T-helper 17 cell (primary cell): ENCODE results near the gene FFAR3. TPM values are rescaled to one million over a fixed set of nuclear protein-coding genes. Genes with fewer than 3 reads are reported as not detected.
A peak's percentile ranks its signal among the peaks of the same experiment; 100 is the strongest.

Experiments
- ATAC-seq: fragments of 150-1000 bp; cut with Tn5 transposase; 2 replicates; pipeline ENCODE4 v1.10.0; 2021; ENCODE audit warnings: mild to moderate bottlenecking, moderate library complexity
- DNase-seq, 3 donors: peaks; one replicate each; pipeline versions ENCODE4 v3.0.0 to v3.0.0-alpha.2; 2020 to 2021
- H3K9me3 ChIP-seq: one replicate; pipeline ENCODE4 v1.7.0; 2013; ENCODE audit warnings: low read length, mild to moderate bottlenecking; ENCODE audit not compliant: control insufficient read depth, poor library complexity, severe bottlenecking
- H3K27ac Mint-ChIP-seq: one replicate; pipeline ENCODE4 v1.8.0; 2022; ENCODE audit warnings: mild to moderate bottlenecking, moderate library complexity, mixed read lengths
- H3K27me3 Mint-ChIP-seq: one replicate; pipeline ENCODE4 v1.8.0; 2022; ENCODE audit warnings: mixed read lengths
- H3K36me3 Mint-ChIP-seq: one replicate; pipeline ENCODE4 v1.8.0; 2022; ENCODE audit warnings: low read depth, mixed read lengths
- H3K4me1 Mint-ChIP-seq: one replicate; pipeline ENCODE4 v1.8.0; 2022; ENCODE audit warnings: mild to moderate bottlenecking, mixed read lengths
- H3K4me3 Mint-ChIP-seq: one replicate; pipeline ENCODE4 v1.8.0; 2022; ENCODE audit warnings: mild to moderate bottlenecking, moderate library complexity, mixed read lengths
- total RNA-seq, 4 donors: library from RNA in 2 of 4; stranded (reverse) in 2 of 4; gene quantifications; one replicate each; pipeline ENCODE4 v1.2.3 and lab custom pipeline; 2022 to 2026

The FFAR3 gene
- total RNA-seq, 2 donors from 2014 or later: 0.70 to 0.78 TPM

DNA sequence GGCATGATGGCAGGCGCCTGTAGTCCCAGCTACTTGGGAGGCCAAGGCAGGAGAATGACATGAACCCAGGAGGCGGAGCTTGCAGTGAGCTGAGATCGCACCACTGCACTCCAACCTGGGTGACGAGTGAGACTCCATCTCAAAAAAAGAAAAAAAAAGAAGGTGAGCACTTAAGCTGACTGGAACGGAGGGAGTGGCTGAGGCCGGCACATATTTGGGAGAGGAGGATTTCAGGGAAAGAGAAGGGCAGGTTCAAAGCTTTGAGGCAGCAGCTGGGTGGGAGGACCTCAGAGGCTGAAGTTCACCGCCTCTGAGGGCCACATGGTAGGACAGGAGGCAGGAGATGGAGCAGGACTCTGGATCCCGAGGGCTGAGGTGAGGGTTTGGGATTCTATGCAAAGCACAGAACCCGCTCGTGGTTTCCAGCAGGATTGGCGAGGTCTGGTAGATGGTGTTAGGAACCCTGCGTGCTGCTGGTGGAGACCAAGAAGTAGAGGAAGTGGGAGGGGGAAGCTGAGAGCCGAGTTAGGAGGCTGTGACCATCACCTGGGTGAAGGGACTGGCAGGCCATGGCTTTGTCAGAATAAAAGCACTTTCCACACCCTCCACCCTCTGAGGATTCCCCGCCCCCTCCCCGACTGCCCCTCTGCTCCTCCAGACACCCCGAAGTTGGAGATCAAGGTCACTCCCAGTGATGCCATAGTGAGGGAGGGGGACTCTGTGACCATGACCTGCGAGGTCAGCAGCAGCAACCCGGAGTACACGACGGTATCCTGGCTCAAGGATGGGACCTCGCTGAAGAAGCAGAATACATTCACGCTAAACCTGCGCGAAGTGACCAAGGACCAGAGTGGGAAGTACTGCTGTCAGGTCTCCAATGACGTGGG lies 20.9 kb upstream of the FFAR3 start:
- DNase-seq (no peak), ATAC-seq (no peak)
- H3K4me1 Mint-ChIP-seq: peaks cover 18% of the 10 kb centered on the region
- H3K27me3 Mint-ChIP-seq: peaks cover 18% of the 10 kb centered on the region
- no peak overlapping the region for H3K4me3 Mint-ChIP-seq
- H3K27ac Mint-ChIP-seq: no peak overlapping the region
- peaks cover 2% of the 10 kb centered on the region for H3K36me3 Mint-ChIP-seq
- no peaks in the 10 kb centered on the region for H3K9me3 ChIP-seq

- DNase-seq (no peak), ATAC-seq (no peak)
- peaks cover 2% of the 10 kb centered on the region for H3K36me3 Mint-ChIP-seq
- no peak overlapping the region for H3K4me3 Mint-ChIP-seq
- H3K4me1 Mint-ChIP-seq: peaks cover 17% of the 10 kb centered on the region
- peaks cover 18% of the 10 kb centered on the region for H3K27me3 Mint-ChIP-seq
- H3K9me3 ChIP-seq: no peaks in the 10 kb centered on the region
- H3K27ac Mint-ChIP-seq: no peak overlapping the region
Measured at GRCh38 chr19:35337984-35338296, 20.3 kb upstream of the FFAR3 start.

DNA sequence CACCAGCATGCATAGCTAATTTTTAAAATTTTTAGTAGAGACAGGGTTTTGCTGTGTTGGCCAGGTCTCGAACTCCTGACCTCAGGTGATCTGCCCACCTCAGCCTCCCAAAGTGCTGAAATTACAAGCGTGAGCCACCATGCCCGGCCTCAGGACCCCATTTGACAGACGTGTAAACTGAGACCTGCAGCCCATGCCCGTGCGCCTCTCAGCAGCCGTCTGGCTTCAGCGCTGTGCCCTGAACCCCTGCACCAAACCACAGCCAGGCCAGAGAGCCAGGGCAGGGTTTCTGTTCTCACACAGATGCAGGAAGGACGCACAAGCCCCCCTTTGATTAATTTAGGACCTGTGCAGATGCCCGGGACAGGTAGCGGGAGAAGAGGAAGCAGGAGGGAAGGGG lies 17.8 kb upstream of the FFAR3 start:
- Mint-ChIP-seq H3K27me3 (peaks cover 5% of the 10 kb centered on the region), H3K36me3 (no peaks in the 10 kb centered on the region), H3K4me3 (no peak overlapping the region), H3K4me1 (peaks cover 11% of the 10 kb centered on the region), H3K27ac (no peak overlapping the region)
- no peaks in the 10 kb centered on the region for H3K9me3 ChIP-seq
- DNase-seq: no peak
- ATAC-seq: no peak

DNA sequence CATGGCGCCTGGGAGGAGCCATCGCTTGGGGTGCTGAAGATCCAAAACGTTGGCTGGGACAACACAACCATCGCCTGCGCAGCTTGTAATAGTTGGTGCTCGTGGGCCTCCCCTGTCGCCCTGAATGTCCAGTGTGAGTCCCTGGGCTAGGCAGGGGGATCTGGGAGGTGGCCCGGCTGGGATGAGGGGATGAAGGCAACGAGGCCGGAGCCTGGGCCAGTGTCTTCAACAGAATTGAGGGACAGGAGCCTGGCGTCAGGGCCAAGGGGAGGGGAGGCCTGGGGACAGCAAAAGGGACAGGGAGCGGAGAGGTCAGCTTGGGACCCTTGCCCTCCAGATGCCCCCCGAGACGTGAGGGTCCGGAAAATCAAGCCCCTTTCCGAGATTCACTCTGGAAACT lies 17.3 kb upstream of the FFAR3 start:
- no peak overlapping the region for H3K4me3 Mint-ChIP-seq
- ATAC-seq: no peak

GRCh38 chr19:35341565-35342225 lies 16.6 kb upstream of the FFAR3 start:
- no peak for ATAC-seq
- peaks cover 14% of the 10 kb centered on the region for H3K27me3 Mint-ChIP-seq
- H3K27ac Mint-ChIP-seq: peak overlapping the region; percentile 74
- peak overlapping the region; percentile 70 for H3K4me3 Mint-ChIP-seq
- peaks cover 20% of the 10 kb centered on the region for H3K4me1 Mint-ChIP-seq
- no peak for DNase-seq
- no peaks in the 10 kb centered on the region for H3K9me3 ChIP-seq
- no peaks in the 10 kb centered on the region for H3K36me3 Mint-ChIP-seq

More for the DNA sequence above, 17.3 kb upstream of the FFAR3 start:
- peaks cover 13% of the 10 kb centered on the region for H3K4me1 Mint-ChIP-seq
- H3K27ac Mint-ChIP-seq: no peak overlapping the region
- peaks cover 10% of the 10 kb centered on the region for H3K27me3 Mint-ChIP-seq
- no peak for DNase-seq
- H3K9me3 ChIP-seq: no peaks in the 10 kb centered on the region
- no peaks in the 10 kb centered on the region for H3K36me3 Mint-ChIP-seq

DNA sequence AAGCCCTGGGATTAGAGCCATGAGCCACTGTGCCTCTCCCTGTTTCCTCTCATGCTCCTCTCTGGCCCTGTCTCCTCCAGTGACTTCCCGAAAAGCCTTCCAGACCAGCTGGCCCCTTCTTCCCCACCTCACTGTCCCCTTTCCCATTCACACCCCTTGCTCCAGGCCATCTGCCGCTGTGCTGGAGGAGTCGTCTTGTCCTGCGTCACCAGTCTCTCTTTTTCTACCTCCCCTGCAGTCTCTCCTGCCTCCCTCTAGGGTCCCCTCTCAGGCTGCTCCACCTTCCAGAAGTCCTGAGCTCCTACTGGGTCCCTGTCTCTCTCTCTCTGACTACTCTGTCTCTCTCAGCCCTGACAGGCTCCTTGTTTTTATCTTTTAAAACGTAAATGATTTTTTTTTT lies 15.8 kb upstream of the FFAR3 start:
- Mint-ChIP-seq H3K27ac (peak overlapping the region; percentile 74), H3K36me3 (no peaks in the 10 kb centered on the region), H3K4me1 (peaks cover 27% of the 10 kb centered on the region), H3K4me3 (peak overlapping the region; percentile 70), H3K27me3 (peaks cover 14% of the 10 kb centered on the region)
- DNase-seq: peak in 1 of 3 donors; percentile 0
- ATAC-seq: no peak
- no peaks in the 10 kb centered on the region for H3K9me3 ChIP-seq

DNA sequence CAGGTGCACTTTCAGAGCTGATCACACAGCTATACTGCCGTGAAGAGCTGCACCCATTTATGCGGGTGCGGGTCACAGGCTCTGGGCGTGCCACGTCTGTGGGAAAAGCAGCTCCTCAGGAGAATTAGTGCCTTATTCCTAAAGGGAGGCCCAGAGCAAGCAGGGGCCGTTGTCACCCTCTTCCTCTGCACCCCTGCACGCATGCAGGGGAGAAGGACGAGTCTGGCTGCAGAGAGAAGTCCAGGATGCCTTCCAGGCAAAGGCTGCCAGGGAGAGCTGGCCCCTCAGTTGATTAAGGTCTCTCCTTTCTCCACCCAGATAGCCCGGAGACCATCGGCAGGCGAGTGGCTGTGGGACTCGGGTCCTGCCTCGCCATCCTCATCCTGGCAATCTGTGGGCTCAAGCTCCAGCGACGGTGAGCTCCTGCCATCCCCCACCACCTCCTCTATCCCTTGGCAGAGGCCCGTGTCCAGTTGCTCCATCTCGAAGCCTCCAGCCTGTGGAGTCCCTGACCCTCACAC lies 13.7 kb upstream of the FFAR3 start:
- Mint-ChIP-seq H3K4me1 (peaks cover 35% of the 10 kb centered on the region), H3K36me3 (no peaks in the 10 kb centered on the region), H3K27me3 (peaks cover 17% of the 10 kb centered on the region), H3K27ac (peak overlapping the region; percentile 94), H3K4me3 (no peak overlapping the region)
- DNase-seq (peak in 1 of 3 donors; percentile 3), ATAC-seq (no peak)
- no peaks in the 10 kb centered on the region for H3K9me3 ChIP-seq

DNA sequence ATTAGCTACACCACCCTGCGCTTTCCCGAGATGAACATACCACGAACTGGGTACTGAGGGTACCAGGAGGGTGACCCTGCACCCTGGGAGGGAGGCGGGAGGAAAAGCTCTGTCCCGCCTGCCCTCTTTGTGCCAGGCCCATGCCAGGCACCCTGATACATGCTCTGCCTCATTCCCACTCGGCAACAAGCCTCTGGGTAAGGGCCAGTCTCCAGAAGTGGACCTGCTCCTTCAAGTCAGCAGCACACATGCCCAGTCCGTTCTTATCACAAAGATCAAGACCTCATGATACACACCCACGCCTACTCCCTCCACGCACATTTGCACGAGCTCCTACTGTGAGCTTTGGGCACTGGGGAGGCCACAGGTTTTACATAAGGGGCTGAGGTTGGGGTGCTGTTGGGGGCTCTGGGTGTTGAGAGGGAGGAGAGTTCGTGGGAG lies 12.6 kb upstream of the FFAR3 start:
- DNase-seq: no peak
- H3K27ac Mint-ChIP-seq: peak overlapping the region; percentile 94
- H3K4me3 Mint-ChIP-seq: no peak overlapping the region

DNA sequence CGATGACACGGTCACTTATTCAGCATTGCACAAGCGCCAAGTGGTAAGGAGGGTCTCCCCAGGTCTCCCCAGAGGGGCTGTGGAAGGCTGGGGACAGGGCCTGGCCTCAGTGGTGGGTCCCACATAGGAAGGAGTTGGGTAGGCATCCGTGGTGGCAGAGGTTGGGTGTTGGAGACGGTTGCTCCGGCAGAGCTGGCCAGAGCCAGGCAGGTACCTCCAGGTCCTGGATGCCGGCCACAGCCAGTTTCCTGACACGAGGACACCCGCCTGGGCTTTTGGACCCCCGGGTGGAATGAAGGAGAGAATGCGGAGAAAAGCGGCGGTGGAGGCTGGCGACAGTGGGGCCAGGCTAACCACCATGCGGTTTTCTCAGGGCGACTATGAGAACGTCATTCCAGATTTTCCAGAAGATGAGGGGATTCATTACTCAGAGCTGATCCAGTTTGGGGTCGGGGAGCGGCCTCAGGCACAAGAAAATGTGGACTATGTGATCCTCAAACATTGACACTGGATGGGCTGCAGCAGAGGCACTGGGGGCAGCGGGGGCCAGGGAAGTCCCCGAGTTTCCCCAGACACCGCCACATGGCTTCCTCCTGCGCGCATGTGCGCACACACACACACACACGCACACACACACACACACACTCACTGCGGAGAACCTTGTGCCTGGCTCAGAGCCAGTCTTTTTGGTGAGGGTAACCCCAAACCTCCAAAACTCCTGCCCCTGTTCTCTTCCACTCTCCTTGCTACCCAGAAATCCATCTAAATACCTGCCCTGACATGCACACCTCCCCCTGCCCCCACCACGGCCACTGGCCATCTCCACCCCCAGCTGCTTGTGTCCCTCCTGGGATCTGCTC lies 11.8 kb upstream of the FFAR3 start:
- Mint-ChIP-seq H3K27ac (peak overlapping the region; percentile 94), H3K4me1 (peaks cover 36% of the 10 kb centered on the region), H3K27me3 (peaks cover 18% of the 10 kb centered on the region), H3K36me3 (no peaks in the 10 kb centered on the region), H3K4me3 (peak overlapping the region; percentile 79)
- DNase-seq (peak; percentile 59 to 73 (median 71)), ATAC-seq (peak; percentile 80)
- no peaks in the 10 kb centered on the region for H3K9me3 ChIP-seq

More for the DNA sequence above, 12.6 kb upstream of the FFAR3 start:
- Mint-ChIP-seq H3K4me1 (peaks cover 36% of the 10 kb centered on the region), H3K36me3 (no peaks in the 10 kb centered on the region), H3K27me3 (peaks cover 18% of the 10 kb centered on the region)
- no peaks in the 10 kb centered on the region for H3K9me3 ChIP-seq
- ATAC-seq: no peak

DNA sequence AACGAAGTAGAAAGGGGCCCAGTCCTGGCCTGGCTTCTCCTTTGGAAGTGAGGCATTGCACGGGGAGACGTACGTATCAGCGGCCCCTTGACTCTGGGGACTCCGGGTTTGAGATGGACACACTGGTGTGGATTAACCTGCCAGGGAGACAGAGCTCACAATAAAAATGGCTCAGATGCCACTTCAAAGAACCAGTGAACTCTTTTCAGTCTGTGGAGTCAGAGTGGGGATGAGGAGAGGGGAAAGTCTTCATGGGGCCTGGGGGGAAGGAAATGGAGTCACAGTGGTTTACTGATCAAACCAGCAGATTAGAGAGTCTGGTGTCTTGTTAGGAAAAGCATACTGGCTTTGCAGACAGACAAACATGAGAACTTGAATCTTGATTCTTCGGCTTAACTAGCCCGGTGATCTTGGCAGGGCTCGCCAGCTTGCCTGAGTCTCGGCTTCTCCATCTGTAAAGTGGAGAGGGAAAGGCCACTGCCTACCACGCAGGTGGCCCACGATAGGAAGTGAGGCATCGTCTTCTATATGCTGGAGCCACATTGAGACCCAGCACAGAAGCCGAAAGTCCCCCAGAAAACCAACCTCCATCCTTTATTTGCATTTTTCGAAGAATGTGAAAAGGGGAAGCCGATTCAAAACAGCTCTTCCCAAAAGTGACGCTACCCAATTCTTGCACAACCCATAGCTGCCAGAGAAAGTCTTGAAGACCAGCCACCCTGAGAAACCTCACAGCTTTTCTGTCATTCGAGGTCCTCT lies 10.9 kb upstream of the FFAR3 start, which contains the start of gene FFAR1:
TSS of gene FFAR1 (plus strand) at position 732 of the 759 bp plus-strand sequence. CDS start 3,650 bp downstream, outside the sequence.
- peak in 2 of 3 donors; percentile 32 to 42 for DNase-seq
- peak within 1 kb of the TSS; percentile 79 for H3K4me3 Mint-ChIP-seq
- H3K27me3 Mint-ChIP-seq: peaks cover 18% of the 10 kb centered on the region

DNA sequence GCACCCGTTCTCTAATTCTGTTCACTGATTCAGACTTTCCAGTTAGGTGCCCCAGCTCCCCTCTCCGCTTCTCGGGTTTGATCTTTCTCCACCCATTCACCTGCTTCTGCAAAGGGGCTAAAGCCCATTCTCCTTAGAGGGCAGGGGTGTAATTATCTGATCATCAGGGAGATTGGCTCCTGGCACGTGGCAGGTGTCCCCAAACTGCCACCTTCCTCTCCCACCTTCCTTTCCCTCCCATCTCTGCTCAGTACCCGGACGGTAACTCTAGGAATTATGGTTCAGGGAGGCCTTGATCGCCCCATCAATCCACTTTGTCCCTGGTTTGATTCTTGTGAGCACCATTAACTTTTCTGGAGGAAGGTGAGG lies 10.3 kb upstream of the FFAR3 start:
- ATAC-seq (no peak), DNase-seq (no peak)
- H3K27me3 Mint-ChIP-seq: peaks cover 18% of the 10 kb centered on the region
- peaks cover 35% of the 10 kb centered on the region for H3K4me1 Mint-ChIP-seq
- H3K4me3 Mint-ChIP-seq: peak overlapping the region; percentile 79
- no peaks in the 10 kb centered on the region for H3K36me3 Mint-ChIP-seq
- H3K27ac Mint-ChIP-seq: peak overlapping the region; percentile 94
- H3K9me3 ChIP-seq: no peaks in the 10 kb centered on the region

More for the DNA sequence above, 10.9 kb upstream of the FFAR3 start, which contains the start of gene FFAR1:
- H3K9me3 ChIP-seq: no peaks in the 10 kb centered on the region
- Mint-ChIP-seq H3K4me1 (peaks cover 33% of the 10 kb centered on the region), H3K27ac (peak within 1 kb of the TSS; percentile 94), H3K36me3 (no peaks in the 10 kb centered on the region)
- ATAC-seq: peak; percentile 77

DNA sequence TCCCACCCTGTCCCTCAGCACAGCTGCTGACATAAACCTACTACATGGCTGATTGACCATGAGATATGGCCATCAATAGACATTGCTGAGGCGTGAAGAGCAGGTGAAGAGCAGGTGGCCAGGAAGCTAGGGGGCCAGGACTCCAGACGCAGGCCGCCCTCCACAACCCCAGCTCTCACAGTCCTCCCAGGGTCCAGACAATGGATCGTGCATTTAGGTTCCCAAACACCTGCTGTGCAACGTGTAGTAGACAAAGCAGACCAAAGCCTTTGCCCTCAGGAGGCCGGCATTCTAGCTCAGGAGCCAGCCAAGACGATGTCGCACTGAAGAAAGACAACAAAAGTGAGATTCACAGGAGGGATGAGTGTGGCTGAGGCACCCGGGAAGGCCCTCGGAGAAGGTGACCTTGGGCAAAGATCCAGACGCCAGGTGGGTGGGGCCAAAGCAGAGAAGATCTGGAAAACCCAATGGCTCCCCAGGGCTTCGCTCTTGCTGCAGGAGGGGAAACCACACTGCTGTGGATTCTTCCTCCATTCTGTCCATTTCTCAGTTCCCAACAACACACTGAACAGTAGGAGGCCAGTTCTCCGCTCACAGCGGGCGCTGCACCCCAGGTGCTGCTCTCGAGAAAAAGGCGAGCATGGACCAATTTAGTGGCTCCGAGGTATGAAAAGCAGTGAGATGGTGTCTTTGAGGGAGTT lies 9.2 kb upstream of the FFAR3 start:
- H3K4me3 Mint-ChIP-seq: no peak overlapping the region
- ATAC-seq: no peak
- H3K27ac Mint-ChIP-seq: peak overlapping the region; percentile 83
- DNase-seq: no peak
- no peaks in the 10 kb centered on the region for H3K9me3 ChIP-seq
- H3K27me3 Mint-ChIP-seq: peaks cover 14% of the 10 kb centered on the region
- no peaks in the 10 kb centered on the region for H3K36me3 Mint-ChIP-seq
- H3K4me1 Mint-ChIP-seq: peaks cover 32% of the 10 kb centered on the region
